ENCODE measurements around the gene RPP38. TPM values are rescaled to one million over a fixed set of nuclear protein-coding genes. Genes with fewer than 3 reads are reported as not detected.

RPP38 gene
- 23.3 TPM for total RNA-seq (2021; ENCODE audit: unreplicated experiment)
- polyA plus RNA-seq (2012): 19.2 and 23.5 TPM in 2 replicates
- Bru-seq, nascent RNA: percentile 87 among the genes with signal in this experiment
- BruChase-seq, experiment 1, labeled RNA remaining after a 6-hour chase: percentile 55 among the genes with signal in this experiment
- BruChase-seq, experiment 2, labeled RNA remaining after a 2-hour chase: percentile 73 among the genes with signal in this experiment
- long read RNA-seq, transcript RPP38-204 (3 exons, 1,296 nt): minor isoform, 8 of 62 reads
- long read RNA-seq, transcript RPP38-203 (2 exons, 1,030 nt): major isoform, 19 of 62 reads
- long read RNA-seq, transcript RPP38-207 (2 exons, 1,537 nt): minor isoform, 13 of 62 reads
- long read RNA-seq, transcript RPP38-201 (3 exons, 1,457 nt): minor isoform, 7 of 62 reads
- long read RNA-seq, partial matches to known transcripts: 0 of 62 reads
- long read RNA-seq, other reads (novel, unspliced or antisense): 15 of 62 reads

GRCh38 chr10:15097011-15097812, at the start of gene RPP38:
Gene RPP38 (plus strand): TSS chr10:15097355. CDS start chr10:15103315, 5,960 bp downstream.
- Histone ChIP-seq H4K20me1 (ENCODE audit: insufficient read depth) (no peaks in the 10 kb centered on the region), H3K27me3 (ENCODE audit: insufficient read depth, low read length) (no peaks in the 10 kb centered on the region), H3K27ac (ENCODE audit: low read depth, low read length) (peak within 1 kb of the TSS; percentile 98), H2AFZ (ENCODE audit: low read depth, low read length, poor library complexity, severe bottlenecking) (peak within 1 kb of the TSS; percentile 74), H3K36me3 (ENCODE audit: control insufficient read depth in 1 of 2, insufficient read depth in 2 of 2, low read length in 2 of 2) (peaks cover 0 to under 1% of the 10 kb centered on the region in 2 experiments; a peak in 2 of 4 replicates), H3K4me2 (ENCODE audit: low read length) (peak within 1 kb of the TSS; percentile 87), H3K4me3 (replicated peaks in 1 of 2; ENCODE audit: low read depth in 1 of 2, low read length in 2 of 2) (peak within 1 kb of the TSS; percentile 80 to 82), H3K9me3 (ENCODE audit: control insufficient read depth in 1 of 2, insufficient read depth in 1 of 2, low read depth in 1 of 2, low read length in 2 of 2) (no peaks in the 10 kb centered on the region), H3K9me2 (ENCODE audit: insufficient read depth) (no peaks in the 10 kb centered on the region), H3K9ac (ENCODE audit: low read length) (peak within 1 kb of the TSS; percentile 90), H3K4me1 (ENCODE audit: control insufficient read depth in 1 of 2, insufficient read depth in 2 of 2, low read length in 2 of 2) (peaks cover 8 to 22% of the 10 kb centered on the region in 2 experiments), H3K79me2 (ENCODE audit: insufficient read depth, low read length) (peaks cover 50% of the 10 kb centered on the region)
- no TSS peak for BruUV-seq (replicated peaks)
- ChIA-PET POLR2A (no interaction called here), RAD21 (ENCODE audit: low non-redundant PET in 1 of 2, low total read pairs in 2 of 2, uncharacterized antibody in 2 of 2, unreplicated experiment in 2 of 2) (no interaction called here), CTCF (no interaction called here)
- ATAC-seq (peak; percentile 93), DNase-seq (ENCODE audit: low read depth, low spot score) (peak; percentile 88)
- intact Hi-C loops (cut with micrococcal nuclease): no loop called here
- TF ChIP-seq YY1 (IDR thresholded peaks at IDR 0.05; ENCODE audit: extremely low read depth, insufficient replicate concordance, low read depth, low read length) (no peak), POLR2A (IDR thresholded peaks at IDR 0.05; ENCODE audit: borderline replicate concordance, extremely low read depth, insufficient read depth, insufficient read length) (peak; percentile 93), POLR2AphosphoS5 (IDR thresholded peaks at IDR 0.05; ENCODE audit: low read depth, low read length) (peak; percentile 96), EGR1 (IDR thresholded peaks at IDR 0.05; ENCODE audit: low read depth) (peak; percentile 95), SIN3A (IDR thresholded peaks at IDR 0.05; ENCODE audit: low read depth) (0 out of 2 replicates have a peak, but pooled peaks have one; percentile 31), RAD21 (IDR thresholded peaks at IDR 0.05; ENCODE audit: low read depth) (no peak), JUND (IDR thresholded peaks at IDR 0.05) (no peak), SP1 (IDR thresholded peaks at IDR 0.05; ENCODE audit: low read depth) (no peak), ZBTB33 (IDR thresholded peaks at IDR 0.05; ENCODE audit: extremely low read depth, insufficient replicate concordance, low read length) (peak; percentile 94), CEBPB (IDR thresholded peaks at IDR 0.05; ENCODE audit: low read depth) (no peak), MAX (IDR thresholded peaks at IDR 0.05) (peak; percentile 87), ZNF274 (IDR thresholded peaks at IDR 0.05; ENCODE audit: low read depth, low read length) (no peak), ZFX (IDR thresholded peaks at IDR 0.05) (peak; percentile 96), CBX3 (IDR thresholded peaks at IDR 0.05; ENCODE audit: low read depth) (no peak)
- TF ChIP-seq, protein P1, sequence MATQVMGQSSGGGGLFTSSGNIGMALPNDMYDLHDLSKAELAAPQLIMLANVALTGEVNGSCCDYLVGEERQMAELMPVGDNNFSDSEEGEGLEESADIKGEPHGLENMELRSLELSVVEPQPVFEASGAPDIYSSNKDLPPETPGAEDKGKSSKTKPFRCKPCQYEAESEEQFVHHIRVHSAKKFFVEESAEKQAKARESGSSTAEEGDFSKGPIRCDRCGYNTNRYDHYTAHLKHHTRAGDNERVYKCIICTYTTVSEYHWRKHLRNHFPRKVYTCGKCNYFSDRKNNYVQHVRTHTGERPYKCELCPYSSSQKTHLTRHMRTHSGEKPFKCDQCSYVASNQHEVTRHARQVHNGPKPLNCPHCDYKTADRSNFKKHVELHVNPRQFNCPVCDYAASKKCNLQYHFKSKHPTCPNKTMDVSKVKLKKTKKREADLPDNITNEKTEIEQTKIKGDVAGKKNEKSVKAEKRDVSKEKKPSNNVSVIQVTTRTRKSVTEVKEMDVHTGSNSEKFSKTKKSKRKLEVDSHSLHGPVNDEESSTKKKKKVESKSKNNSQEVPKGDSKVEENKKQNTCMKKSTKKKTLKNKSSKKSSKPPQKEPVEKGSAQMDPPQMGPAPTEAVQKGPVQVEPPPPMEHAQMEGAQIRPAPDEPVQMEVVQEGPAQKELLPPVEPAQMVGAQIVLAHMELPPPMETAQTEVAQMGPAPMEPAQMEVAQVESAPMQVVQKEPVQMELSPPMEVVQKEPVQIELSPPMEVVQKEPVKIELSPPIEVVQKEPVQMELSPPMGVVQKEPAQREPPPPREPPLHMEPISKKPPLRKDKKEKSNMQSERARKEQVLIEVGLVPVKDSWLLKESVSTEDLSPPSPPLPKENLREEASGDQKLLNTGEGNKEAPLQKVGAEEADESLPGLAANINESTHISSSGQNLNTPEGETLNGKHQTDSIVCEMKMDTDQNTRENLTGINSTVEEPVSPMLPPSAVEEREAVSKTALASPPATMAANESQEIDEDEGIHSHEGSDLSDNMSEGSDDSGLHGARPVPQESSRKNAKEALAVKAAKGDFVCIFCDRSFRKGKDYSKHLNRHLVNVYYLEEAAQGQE (IDR thresholded peaks at IDR 0.05; ENCODE audit: low read depth): no peak
- TF ChIP-seq, protein P2, sequence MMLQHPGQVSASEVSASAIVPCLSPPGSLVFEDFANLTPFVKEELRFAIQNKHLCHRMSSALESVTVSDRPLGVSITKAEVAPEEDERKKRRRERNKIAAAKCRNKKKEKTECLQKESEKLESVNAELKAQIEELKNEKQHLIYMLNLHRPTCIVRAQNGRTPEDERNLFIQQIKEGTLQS (IDR thresholded peaks at IDR 0.05): no peak; the same call in 1 of the 2 replicates
- TF ChIP-seq, protein P3, sequence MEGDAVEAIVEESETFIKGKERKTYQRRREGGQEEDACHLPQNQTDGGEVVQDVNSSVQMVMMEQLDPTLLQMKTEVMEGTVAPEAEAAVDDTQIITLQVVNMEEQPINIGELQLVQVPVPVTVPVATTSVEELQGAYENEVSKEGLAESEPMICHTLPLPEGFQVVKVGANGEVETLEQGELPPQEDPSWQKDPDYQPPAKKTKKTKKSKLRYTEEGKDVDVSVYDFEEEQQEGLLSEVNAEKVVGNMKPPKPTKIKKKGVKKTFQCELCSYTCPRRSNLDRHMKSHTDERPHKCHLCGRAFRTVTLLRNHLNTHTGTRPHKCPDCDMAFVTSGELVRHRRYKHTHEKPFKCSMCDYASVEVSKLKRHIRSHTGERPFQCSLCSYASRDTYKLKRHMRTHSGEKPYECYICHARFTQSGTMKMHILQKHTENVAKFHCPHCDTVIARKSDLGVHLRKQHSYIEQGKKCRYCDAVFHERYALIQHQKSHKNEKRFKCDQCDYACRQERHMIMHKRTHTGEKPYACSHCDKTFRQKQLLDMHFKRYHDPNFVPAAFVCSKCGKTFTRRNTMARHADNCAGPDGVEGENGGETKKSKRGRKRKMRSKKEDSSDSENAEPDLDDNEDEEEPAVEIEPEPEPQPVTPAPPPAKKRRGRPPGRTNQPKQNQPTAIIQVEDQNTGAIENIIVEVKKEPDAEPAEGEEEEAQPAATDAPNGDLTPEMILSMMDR (IDR thresholded peaks at IDR 0.05 in 2 of 3, conservative IDR thresholded peaks at IDR 0.05 in 1 of 3; ENCODE audit: borderline replicate concordance in 1 of 3, insufficient read depth in 1 of 3, low read depth in 2 of 3, low read length in 2 of 3): no peak
